GM19324 (cell line): ENCODE measurements around the gene STOX2.

Source experiments
- ATAC-seq: cut with Tn5 transposase; IDR thresholded peaks from one replicate; pipeline ENCODE4 v1.9.1; 2021; ENCODE audit warnings: mild to moderate bottlenecking, moderate library complexity; ENCODE audit not compliant: unreplicated experiment, low FRiP score

Gene STOX2

GRCh38 chr4:183977707-183978106 is 72.6 kb downstream of the STOX2 start:
- no peak for ATAC-seq

- ATAC-seq = no peak
Measured at GRCh38 chr4:183984566-183984965, 79.5 kb downstream of the STOX2 start.

GRCh38 chr4:183985786-183986185 is 80.7 kb downstream of the STOX2 start:
- no peak for ATAC-seq

GRCh38 chr4:183986291-183986970 is 81.3 kb downstream of the STOX2 start:
- no peak for ATAC-seq

GRCh38 chr4:183986971-183987946 is 82.2 kb downstream of the STOX2 start:
- ATAC-seq = no peak

- no peak for ATAC-seq
Measured at GRCh38 chr4:183987987-183988392, 82.9 kb downstream of the STOX2 start.

GRCh38 chr4:183988874-183989273 is 83.8 kb downstream of the STOX2 start:
- ATAC-seq = no peak

- no peak for ATAC-seq
Measured at GRCh38 chr4:183989461-183989860, 84.4 kb downstream of the STOX2 start.

- no peak for ATAC-seq
Measured at GRCh38 chr4:183989931-183990330, 84.8 kb downstream of the STOX2 start.

- no peak for ATAC-seq
Measured at GRCh38 chr4:183993676-183994075, 88.6 kb downstream of the STOX2 start.

GRCh38 chr4:183995570-183995969 is 90.5 kb downstream of the STOX2 start:
- no peak for ATAC-seq

- no peak for ATAC-seq
Measured at GRCh38 chr4:183996868-183997267, 91.8 kb downstream of the STOX2 start.

- no peak for ATAC-seq
Measured at GRCh38 chr4:183999435-183999834, 94.3 kb downstream of the STOX2 start.

GRCh38 chr4:184000457-184001396 is 95.6 kb downstream of the STOX2 start:
- no peak for ATAC-seq

GRCh38 chr4:184003433-184003832 is 98.3 kb downstream of the STOX2 start:
- ATAC-seq = no peak

- no peak for ATAC-seq
Measured at GRCh38 chr4:184007891-184008290, 102.8 kb downstream of the STOX2 start.

GRCh38 chr4:184010696-184011095 is 105.6 kb downstream of the STOX2 start:
- no peak for ATAC-seq

- ATAC-seq = no peak
Measured at GRCh38 chr4:184011826-184012380, 106.8 kb downstream of the STOX2 start.

- ATAC-seq = no peak
Measured at GRCh38 chr4:184012937-184013336, 107.8 kb downstream of the STOX2 start.

- ATAC-seq = no peak
Measured at GRCh38 chr4:184014301-184014700, 109.2 kb downstream of the STOX2 start.
